Stomach smooth muscle (tissue), 2 donors: ENCODE data around the gene SPTBN1.
A peak's percentile ranks its signal among the peaks of the same experiment; 100 is the strongest.

Source experiments
- H3K27ac ChIP-seq: one replicate; pipeline ENCODE4 v1.7.0; 2013; ENCODE audit warnings: mild to moderate bottlenecking, low read length, inconsistent platforms
- H3K27me3 ChIP-seq, 2 donors: one replicate each; pipeline ENCODE4 v1.7.0; 2013; ENCODE audit warnings: low read length in 2 of 2; ENCODE audit not compliant: insufficient read depth in 2 of 2, control insufficient read depth in 1 of 2
- H3K36me3 ChIP-seq, 2 donors: one replicate each; pipeline ENCODE4 v1.7.0; 2013; ENCODE audit warnings: low read length in 2 of 2; ENCODE audit not compliant: control insufficient read depth in 2 of 2, insufficient read depth in 2 of 2
- H3K4me1 ChIP-seq: one replicate; pipeline ENCODE4 v1.7.0; 2013; ENCODE audit warnings: low read length; ENCODE audit not compliant: control insufficient read depth, insufficient read depth
- H3K4me3 ChIP-seq, 2 donors: one replicate each; pipeline ENCODE4 v1.7.0; 2013; ENCODE audit warnings: low read length in 2 of 2
- H3K9ac ChIP-seq, 2 donors: one replicate each; pipeline ENCODE4 v1.7.0; 2013; ENCODE audit warnings: low read length in 2 of 2, mild to moderate bottlenecking in 1 of 2
- H3K9me3 ChIP-seq, 2 donors: one replicate each; pipeline ENCODE4 v1.7.0; 2013; ENCODE audit warnings: low read length in 2 of 2; ENCODE audit not compliant: control insufficient read depth in 2 of 2
- donor health status: healthy.
- donor health status: Pancreatic carcinoma.

Gene SPTBN1

DNA sequence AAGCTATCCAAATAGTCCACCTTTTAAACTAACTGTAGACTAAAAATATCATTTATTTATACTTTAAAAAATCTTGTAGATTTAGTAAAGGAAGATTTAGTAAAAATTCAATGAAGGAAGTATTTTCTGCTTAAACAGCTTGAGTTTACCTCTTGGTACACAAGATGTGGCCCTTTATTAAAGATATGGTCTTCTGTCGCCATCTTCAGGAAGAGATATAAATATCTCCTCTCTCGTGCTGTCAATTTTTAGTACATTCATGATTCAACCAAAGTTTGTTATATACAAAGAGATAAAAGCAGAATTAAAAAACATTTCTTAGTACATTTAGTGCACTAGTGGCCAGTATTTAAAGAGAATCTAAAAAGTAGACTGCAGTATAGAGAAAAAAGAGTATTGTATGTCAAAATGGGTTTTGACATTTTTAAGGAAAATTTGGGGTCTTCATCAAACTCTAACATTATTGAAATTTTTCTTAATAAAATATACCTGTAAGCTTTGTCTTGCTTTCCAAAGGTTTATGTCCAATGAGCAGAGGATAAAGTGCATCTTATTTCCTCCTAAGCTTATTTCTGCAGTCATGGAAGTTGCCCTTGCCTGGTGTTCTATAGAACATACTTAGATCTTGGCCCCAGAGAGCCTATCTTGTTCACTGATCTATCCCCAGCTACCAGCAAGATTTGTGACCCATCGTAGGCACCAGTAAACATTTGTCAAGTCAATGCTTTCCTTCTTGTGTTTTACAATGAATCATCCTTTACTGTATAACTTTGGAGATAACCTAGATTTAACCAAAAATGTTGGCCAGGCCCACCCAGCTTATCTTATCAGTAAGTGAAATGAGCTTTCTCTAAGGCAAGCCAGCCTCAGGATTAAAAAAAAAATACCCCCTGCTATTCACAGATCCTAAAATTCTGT, 248.8 kb downstream of the SPTBN1 start:
- Histone ChIP-seq H3K4me3 (no peak overlapping the region), H3K27ac (no peak overlapping the region), H3K9me3 (no peaks in the 10 kb centered on the region), H3K9ac (no peak overlapping the region), H3K36me3 (no peaks in the 10 kb centered on the region), H3K4me1 (peaks cover 11% of the 10 kb centered on the region), H3K27me3 (peaks cover 0 to 4% of the 10 kb centered on the region in 2 donors)

GRCh38 chr2:54706622-54707021, 250.5 kb downstream of the SPTBN1 start:
- H3K9ac ChIP-seq, result no peak overlapping the region
- no peaks in the 10 kb centered on the region for H3K9me3 ChIP-seq

GRCh38 chr2:54708584-54709335, 252.6 kb downstream of the SPTBN1 start:
- Histone ChIP-seq H3K4me1 (peaks cover 11% of the 10 kb centered on the region), H3K9me3 (no peaks in the 10 kb centered on the region), H3K36me3 (no peaks in the 10 kb centered on the region), H3K27ac (no peak overlapping the region), H3K4me3 (peak overlapping the region; percentile 54 to 72), H3K9ac (peak overlapping the region in 1 of 2 donors; percentile 51), H3K27me3 (peaks cover 0 to 4% of the 10 kb centered on the region in 2 donors)

More at GRCh38 chr2:54706622-54707021, 250.5 kb downstream of the SPTBN1 start:
- peaks cover 0 to 4% of the 10 kb centered on the region in 2 donors for H3K27me3 ChIP-seq
- no peaks in the 10 kb centered on the region for H3K36me3 ChIP-seq
- no peak overlapping the region for H3K4me3 ChIP-seq
- H3K27ac ChIP-seq, result no peak overlapping the region
- H3K4me1 ChIP-seq, result peaks cover 11% of the 10 kb centered on the region

- H3K9me3 ChIP-seq, result no peaks in the 10 kb centered on the region
- no peaks in the 10 kb centered on the region for H3K36me3 ChIP-seq
- H3K4me1 ChIP-seq, result peaks cover 11% of the 10 kb centered on the region
- H3K27ac ChIP-seq, result no peak overlapping the region
- H3K4me3 ChIP-seq, result peak overlapping the region; percentile 54 to 72
- H3K27me3 ChIP-seq, result peaks cover 0 to 4% of the 10 kb centered on the region in 2 donors
- no peak overlapping the region for H3K9ac ChIP-seq
Observed at GRCh38 chr2:54709336-54709809, 253.2 kb downstream of the SPTBN1 start.

DNA sequence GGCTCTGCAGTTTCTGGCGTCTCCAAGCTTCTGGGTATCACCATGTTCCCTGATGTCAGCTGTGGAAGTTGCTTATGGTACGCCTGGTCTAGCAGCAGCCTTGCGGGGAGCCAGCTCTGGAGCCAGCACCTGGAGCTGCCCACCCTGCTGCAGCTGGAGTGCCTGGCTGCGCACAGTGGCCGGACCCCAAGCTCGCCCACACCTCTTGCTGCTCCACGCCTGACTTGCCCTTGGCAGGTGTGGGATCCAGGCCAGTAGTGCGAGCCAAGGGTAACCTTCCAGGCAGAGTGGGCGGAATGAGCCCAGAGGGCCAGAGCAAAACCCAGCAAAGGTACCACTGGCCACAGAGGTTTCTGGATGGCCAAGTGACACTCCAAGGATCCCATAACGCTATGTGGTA, 254.1 kb downstream of the SPTBN1 start:
- Histone ChIP-seq H3K36me3 (no peaks in the 10 kb centered on the region), H3K4me3 (no peak overlapping the region), H3K27ac (no peak overlapping the region), H3K9me3 (no peaks in the 10 kb centered on the region), H3K9ac (no peak overlapping the region), H3K4me1 (peaks cover 11% of the 10 kb centered on the region), H3K27me3 (peaks cover 0 to 4% of the 10 kb centered on the region in 2 donors)

- H3K27me3 ChIP-seq, result peaks cover 0 to 4% of the 10 kb centered on the region in 2 donors
- no peaks in the 10 kb centered on the region for H3K9me3 ChIP-seq
- no peaks in the 10 kb centered on the region for H3K36me3 ChIP-seq
- H3K4me1 ChIP-seq, result peaks cover 11% of the 10 kb centered on the region
- no peak overlapping the region for H3K9ac ChIP-seq
- no peak overlapping the region for H3K27ac ChIP-seq
- no peak overlapping the region for H3K4me3 ChIP-seq
Observed at GRCh38 chr2:54712516-54712915, 256.4 kb downstream of the SPTBN1 start.

DNA sequence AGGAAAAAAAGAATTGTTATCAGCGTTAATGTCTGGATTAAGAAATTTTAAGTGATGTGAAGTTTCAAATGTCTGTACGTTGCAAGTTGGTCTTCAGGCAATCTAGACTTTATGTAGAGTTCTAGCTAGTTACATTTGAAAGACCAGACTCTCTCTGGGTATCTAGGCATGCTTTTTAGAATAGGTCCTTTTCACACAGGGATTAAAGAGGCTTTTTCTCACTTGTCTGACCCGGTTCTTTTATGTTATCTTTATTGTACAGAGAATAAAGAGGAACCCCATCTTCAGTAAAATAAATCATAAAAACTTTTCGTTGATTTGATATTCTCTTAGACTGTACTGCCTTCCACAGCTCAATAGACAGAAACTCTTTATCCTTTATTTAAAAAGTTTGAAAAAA, 258.9 kb downstream of the SPTBN1 start:
- Histone ChIP-seq H3K4me3 (no peak overlapping the region), H3K36me3 (no peaks in the 10 kb centered on the region), H3K4me1 (no peaks in the 10 kb centered on the region), H3K27ac (no peak overlapping the region), H3K27me3 (no peaks in the 10 kb centered on the region), H3K9ac (no peak overlapping the region), H3K9me3 (no peaks in the 10 kb centered on the region)

GRCh38 chr2:54716375-54716774, 260.2 kb downstream of the SPTBN1 start:
- no peaks in the 10 kb centered on the region for H3K4me1 ChIP-seq
- no peak overlapping the region for H3K27ac ChIP-seq
- no peaks in the 10 kb centered on the region for H3K36me3 ChIP-seq
- no peaks in the 10 kb centered on the region for H3K9me3 ChIP-seq
- H3K9ac ChIP-seq, result no peak overlapping the region
- no peak overlapping the region for H3K4me3 ChIP-seq
- H3K27me3 ChIP-seq, result no peaks in the 10 kb centered on the region

DNA sequence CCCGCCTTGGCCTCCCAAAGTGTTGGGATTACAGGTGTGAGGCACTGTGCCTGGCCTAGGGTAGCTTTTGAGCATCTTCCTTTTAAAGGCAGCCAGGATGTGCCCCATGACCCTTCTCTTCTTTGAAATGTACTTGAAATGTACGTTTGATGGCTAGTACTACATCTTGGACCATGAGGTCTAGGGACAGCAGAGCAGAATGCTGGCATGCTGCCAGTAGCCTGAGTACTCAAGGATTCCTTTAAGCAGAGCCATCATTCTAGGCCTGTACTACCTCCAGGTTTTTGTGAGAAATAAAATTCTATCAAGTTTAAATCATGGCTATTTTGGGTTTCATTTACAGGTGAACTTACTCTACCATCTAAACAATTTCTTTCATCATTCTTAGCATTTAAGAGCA, 264.4 kb downstream of the SPTBN1 start:
- Histone ChIP-seq H3K36me3 (no peaks in the 10 kb centered on the region), H3K9me3 (no peaks in the 10 kb centered on the region), H3K4me1 (peaks cover 5% of the 10 kb centered on the region), H3K27ac (no peak overlapping the region), H3K4me3 (no peak overlapping the region), H3K9ac (no peak overlapping the region), H3K27me3 (peaks cover 2 to 8% of the 10 kb centered on the region in 2 donors)
